Thymus (tissue), 11 donors: Measurements from ENCODE around the gene TGM2. TPM values are rescaled to one million over a fixed set of nuclear protein-coding genes. Genes with fewer than 3 reads are reported as not detected.

Experiments used
- DNase-seq, 9 donors: peaks; one replicate each; pipeline ENCODE4 v3.0.0-alpha.2; 2013; ENCODE audit warnings: low spot score in 9 of 9, low read depth in 6 of 9, missing footprints in 1 of 9
- H3K27ac ChIP-seq, 2 donors: one replicate each; pipeline ENCODE4 v1.5.1; 2013; ENCODE audit warnings: control low read depth in 1 of 2, low read depth in 1 of 2, low read length in 1 of 2, mild to moderate bottlenecking in 1 of 2, moderate library complexity in 1 of 2
- H3K27me3 ChIP-seq, 2 donors: one replicate each; pipeline ENCODE4 v1.5.1; 2013; ENCODE audit warnings: low read length in 1 of 2; ENCODE audit not compliant: control insufficient read depth in 2 of 2, insufficient read depth in 1 of 2
- H3K36me3 ChIP-seq, 2 donors: one replicate each; pipeline ENCODE4 v1.5.1; 2013; ENCODE audit warnings: low read length in 1 of 2, mild to moderate bottlenecking in 1 of 2, moderate library complexity in 1 of 2; ENCODE audit not compliant: control insufficient read depth in 2 of 2, insufficient read depth in 2 of 2
- H3K4me1 ChIP-seq, 2 donors: one replicate each; pipeline ENCODE4 v1.5.1; 2013; ENCODE audit warnings: low read length in 2 of 2; ENCODE audit not compliant: control insufficient read depth in 2 of 2, insufficient read depth in 2 of 2
- H3K4me3 ChIP-seq, 2 donors: one replicate each; pipeline ENCODE4 v1.5.1; 2013; ENCODE audit warnings: low read length in 2 of 2, control low read depth in 1 of 2, mild to moderate bottlenecking in 1 of 2
- H3K9me3 ChIP-seq, 2 donors: one replicate each; pipeline ENCODE4 v1.5.1; 2013; ENCODE audit warnings: low read length in 1 of 2, mild to moderate bottlenecking in 1 of 2; ENCODE audit not compliant: control insufficient read depth in 2 of 2, insufficient read depth in 1 of 2
- WGBS: extraction: QIAGEN DNeasy Blood & Tissue Kit; methylation state at CpG from one replicate; pipeline ENCODE4 v1.1.7; 2013; 5-methylcytosine and 5-hydroxymethylcytosine counted together
- polyA plus RNA-seq: library from polyadenylated mRNA; stranded (reverse); fragments of 200-250 nt; gene quantifications from one replicate; pipeline ENCODE4 v1.2.3, GENCODE V29; 2013
- total RNA-seq: library from RNA; stranded (reverse); fragments of 120-200 nt; gene quantifications from one replicate; pipeline ENCODE4 v1.2.4, GENCODE V29; 2013
- donor health status: healthy.

The TGM2 gene
- total and polyA plus RNA-seq, 2 donors = 9.3 to 47.2 TPM

DNA sequence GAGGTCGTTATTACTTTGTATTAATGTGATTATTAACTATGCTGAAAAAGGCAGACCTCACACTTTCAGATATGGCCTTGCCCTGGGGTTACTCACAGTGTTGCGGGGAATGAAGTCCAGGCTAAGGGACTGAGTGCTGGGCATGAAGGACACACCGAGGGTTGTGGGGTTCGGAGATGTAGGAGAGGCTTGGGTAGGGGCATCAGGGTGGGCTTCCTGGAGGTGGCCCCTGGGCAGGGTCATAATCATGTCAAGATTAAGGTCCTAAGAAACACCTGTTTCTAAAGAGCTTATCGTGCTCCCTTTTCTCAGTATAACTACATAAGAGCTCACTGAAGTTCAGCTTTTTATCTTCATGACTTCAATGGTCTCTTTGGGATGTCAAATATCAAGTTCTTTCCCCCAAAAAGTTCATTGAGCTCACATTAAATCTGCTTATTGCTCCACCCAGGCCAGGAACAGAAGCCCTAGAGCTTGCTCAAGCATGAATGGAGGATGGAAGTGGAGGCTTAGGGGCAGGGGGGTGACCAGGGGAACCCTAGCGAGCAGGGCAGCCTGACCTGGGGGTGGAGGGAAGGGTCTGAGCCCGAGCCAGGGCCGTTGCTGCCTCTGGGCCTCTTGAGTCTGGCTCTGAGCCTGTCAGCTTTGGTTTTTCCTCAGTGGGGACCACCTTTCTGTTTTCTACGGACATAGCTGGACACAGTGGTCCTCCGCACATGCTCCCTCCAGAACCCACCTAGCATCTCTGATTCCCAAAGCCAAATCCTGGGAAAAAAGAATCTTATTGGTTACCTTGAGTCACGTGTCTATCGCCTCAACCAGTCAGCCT lies 37.3 kb upstream of the TGM2 start:
- no peaks in the 10 kb centered on the region for H3K9me3 ChIP-seq
- no peaks in the 10 kb centered on the region for H3K27me3 ChIP-seq
- DNase-seq = no peak
- H3K4me3 ChIP-seq = no peak overlapping the region
- no peaks in the 10 kb centered on the region for H3K36me3 ChIP-seq
- WGBS = 93% methylated on average over 12 of the region's 12 CpGs
- no peak overlapping the region for H3K27ac ChIP-seq
- no peaks in the 10 kb centered on the region for H3K4me1 ChIP-seq

DNA sequence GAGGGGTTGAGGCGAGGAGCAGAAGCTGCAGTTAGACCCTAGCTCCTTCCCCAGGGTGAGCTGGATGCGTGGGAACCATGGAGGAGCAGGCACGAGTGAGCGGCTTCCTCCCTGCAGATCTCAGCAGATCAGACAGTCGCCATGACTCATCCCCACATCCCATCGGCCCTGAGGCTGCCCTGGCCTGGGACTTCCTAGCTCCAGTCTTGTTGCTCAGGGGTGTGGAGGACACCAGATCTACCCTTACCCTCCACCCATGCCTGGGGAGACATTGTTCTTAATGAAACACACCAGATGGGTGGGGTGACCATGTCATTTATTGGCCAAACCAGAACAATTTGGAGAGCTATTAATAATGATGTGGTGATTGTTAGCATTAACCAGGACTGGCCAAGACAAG lies 36.3 kb upstream of the TGM2 start:
- 91% methylated on average over 6 of the region's 6 CpGs for WGBS
- H3K9me3 ChIP-seq = no peaks in the 10 kb centered on the region
- no peaks in the 10 kb centered on the region for H3K36me3 ChIP-seq
- no peak overlapping the region for H3K4me3 ChIP-seq
- no peak for DNase-seq
- no peak overlapping the region for H3K27ac ChIP-seq
- H3K4me1 ChIP-seq = no peaks in the 10 kb centered on the region
- no peaks in the 10 kb centered on the region for H3K27me3 ChIP-seq

DNA sequence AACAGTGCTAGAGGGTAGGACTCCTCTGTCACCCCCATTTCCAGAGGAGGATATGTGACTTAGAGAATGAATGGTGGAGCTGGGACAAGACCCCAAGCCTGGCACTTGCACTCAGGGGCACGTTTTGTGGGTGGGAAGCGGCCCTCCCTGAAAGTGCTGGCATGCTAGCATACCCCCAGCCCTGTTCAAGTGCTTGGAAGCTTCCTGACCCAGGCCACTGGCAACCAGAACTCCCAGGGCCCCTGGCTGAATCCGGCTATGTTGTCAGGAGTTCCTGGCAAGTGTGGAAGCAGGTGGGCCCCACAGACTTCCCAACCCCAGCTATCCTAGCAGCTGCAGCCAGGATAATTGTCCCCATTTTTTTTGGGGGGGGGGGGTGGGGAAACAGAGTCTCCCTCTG lies 35.6 kb upstream of the TGM2 start:
- no peaks in the 10 kb centered on the region for H3K4me1 ChIP-seq
- H3K4me3 ChIP-seq = no peak overlapping the region
- H3K27ac ChIP-seq = no peak overlapping the region
- DNase-seq = no peak
- no peaks in the 10 kb centered on the region for H3K9me3 ChIP-seq
- no peaks in the 10 kb centered on the region for H3K27me3 ChIP-seq
- H3K36me3 ChIP-seq = no peaks in the 10 kb centered on the region
- 91% methylated on average over 3 of the region's 3 CpGs for WGBS

DNA sequence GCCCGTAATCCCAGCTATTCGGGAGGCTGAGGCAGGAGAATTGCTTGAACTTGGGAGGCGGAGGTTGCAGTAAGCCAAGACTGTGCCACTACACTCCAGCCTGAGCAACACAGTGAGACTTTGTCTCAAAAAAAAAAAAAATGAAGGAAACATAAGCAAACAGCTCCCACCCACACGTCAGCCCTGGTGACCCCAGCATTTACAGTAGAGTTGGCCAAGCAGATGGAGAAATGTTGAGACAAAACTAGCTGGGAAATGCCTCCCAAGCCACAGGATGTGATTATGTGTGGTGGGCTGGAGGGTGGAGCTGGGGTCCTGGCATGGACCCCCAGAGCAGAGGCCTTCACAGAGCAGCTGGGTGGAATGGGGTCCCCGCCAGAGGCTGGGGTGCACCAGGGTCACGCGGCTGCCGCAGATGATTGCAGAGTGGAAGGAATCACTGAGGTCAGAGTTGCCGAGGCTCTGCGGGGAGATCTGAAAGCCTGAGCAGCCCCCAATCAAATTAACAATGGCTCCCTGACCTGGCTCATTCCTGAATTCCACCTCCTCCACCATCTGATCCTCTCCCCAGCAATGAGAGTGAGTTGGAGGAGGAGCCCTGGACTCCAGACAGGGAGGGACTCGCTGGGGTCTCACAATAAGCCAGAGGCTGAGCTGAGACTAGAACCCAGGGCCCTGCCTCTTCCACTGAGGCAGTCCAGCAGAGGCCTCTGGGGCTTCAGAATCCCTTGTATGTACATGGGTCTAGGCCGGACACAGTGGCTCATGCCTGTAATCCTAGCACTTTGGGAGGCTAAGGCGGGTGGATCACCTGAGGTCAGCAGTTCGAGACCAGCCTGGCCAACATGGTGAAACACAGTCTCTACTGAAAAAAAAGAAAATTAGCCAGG lies 34.7 kb upstream of the TGM2 start:
- no peaks in the 10 kb centered on the region for H3K27me3 ChIP-seq
- DNase-seq = no peak
- no peaks in the 10 kb centered on the region for H3K36me3 ChIP-seq
- no peaks in the 10 kb centered on the region for H3K9me3 ChIP-seq
- 92% methylated on average over 14 of the region's 14 CpGs for WGBS
- no peak overlapping the region for H3K27ac ChIP-seq
- no peak overlapping the region for H3K4me3 ChIP-seq
- no peaks in the 10 kb centered on the region for H3K4me1 ChIP-seq

DNA sequence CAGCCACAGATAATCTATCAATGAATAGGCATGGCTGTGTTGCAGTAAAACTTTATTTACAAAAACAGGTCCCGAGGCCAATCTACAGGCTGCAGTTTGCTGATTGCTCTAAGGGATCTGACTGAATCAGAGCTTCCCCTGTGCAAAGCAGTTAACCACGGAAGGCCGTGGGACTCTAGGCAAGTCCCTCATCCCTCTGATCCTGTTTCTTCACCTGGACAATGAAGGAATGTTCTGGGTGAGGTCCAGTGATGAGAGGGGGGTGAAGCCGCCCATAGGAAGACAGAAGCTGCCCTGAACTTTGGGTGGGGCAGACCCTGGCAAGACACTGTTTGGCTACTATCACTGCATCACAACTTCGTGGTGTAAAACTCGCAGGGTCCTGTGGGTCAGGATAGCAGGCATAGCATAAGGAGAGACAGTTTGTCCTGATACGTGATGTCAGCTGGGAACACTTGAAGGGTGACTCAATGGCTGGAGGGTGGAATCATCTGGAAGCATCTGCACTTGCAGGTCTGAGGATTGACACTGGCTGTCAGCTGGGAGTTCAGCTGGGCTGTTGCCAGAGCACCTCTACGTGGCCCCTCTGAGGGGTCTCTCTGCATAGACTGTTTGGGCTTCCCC lies 33.3 kb upstream of the TGM2 start:
- 89% methylated on average over 8 of the region's 8 CpGs for WGBS
- H3K4me1 ChIP-seq = no peaks in the 10 kb centered on the region
- H3K27me3 ChIP-seq = no peaks in the 10 kb centered on the region
- H3K9me3 ChIP-seq = no peaks in the 10 kb centered on the region
- H3K27ac ChIP-seq = no peak overlapping the region
- no peaks in the 10 kb centered on the region for H3K36me3 ChIP-seq
- DNase-seq = no peak
- H3K4me3 ChIP-seq = no peak overlapping the region

DNA sequence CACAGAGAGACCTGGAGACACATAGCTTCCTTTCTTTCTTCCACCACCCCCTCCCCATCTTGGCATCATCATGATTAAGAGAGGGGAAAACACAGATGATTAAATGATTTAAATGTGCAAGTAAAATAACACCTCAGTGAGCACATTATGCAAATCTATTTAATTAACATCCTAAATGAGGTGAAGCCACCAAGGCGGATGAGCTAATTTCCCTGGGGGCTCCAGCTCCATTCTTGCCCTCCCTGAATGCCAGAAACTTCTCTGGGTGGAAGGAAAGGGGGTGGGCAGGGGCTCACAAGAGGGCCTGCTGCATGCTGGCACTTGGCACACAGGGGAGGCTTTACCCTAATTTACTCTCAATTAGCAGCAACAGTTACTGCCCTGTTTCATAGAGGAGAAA lies 32.5 kb upstream of the TGM2 start:
- H3K4me1 ChIP-seq = no peaks in the 10 kb centered on the region
- no peak overlapping the region for H3K4me3 ChIP-seq
- no peaks in the 10 kb centered on the region for H3K9me3 ChIP-seq
- WGBS = 100% methylated on average over 1 of the region's 1 CpG
- H3K36me3 ChIP-seq = no peaks in the 10 kb centered on the region
- no peak overlapping the region for H3K27ac ChIP-seq
- H3K27me3 ChIP-seq = no peaks in the 10 kb centered on the region
- no peak for DNase-seq

DNA sequence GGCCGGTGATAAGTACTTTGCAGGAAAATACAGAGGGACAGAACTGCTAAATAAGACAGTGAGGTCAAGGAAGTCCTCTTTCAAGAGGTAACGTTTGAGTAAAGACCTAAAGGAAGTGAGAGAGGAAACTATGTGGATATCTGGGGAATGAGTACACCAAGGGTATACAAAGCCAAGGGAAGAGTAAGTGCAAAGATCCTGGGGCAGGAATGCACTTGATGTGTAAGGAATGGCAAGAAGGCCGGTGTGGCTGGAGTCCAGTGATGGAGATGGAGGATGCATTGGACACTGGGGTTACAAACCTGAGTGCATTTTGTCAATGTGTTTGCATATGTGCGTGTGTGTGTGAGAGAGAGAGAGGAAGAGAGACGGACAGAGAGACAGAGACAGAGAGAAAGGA lies 32.1 kb upstream of the TGM2 start:
- H3K27ac ChIP-seq = no peak overlapping the region
- 80% methylated on average over 5 of the region's 5 CpGs for WGBS

DNA sequence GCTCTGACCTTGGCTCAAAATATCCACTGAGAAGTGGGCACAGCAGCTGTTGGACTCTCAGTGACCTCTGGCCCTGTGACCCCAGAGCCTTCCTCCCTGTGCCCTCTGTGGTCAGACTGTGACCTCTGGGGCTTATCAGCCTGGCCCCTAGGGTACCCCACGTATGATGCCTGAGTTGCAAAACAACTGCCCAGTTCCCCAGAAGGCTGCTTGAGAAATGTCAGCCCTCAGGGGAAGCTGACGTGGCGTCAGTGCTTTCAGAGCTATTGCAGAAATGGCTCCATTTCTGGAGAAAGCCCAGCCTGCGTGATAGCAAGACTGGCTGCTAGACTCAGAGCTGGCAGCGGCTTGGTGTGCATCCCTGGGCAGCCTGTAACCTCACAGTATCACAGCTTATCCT lies 31.5 kb upstream of the TGM2 start:
- H3K9me3 ChIP-seq = no peaks in the 10 kb centered on the region
- no peaks in the 10 kb centered on the region for H3K4me1 ChIP-seq
- no peak overlapping the region for H3K27ac ChIP-seq
- no peak overlapping the region for H3K4me3 ChIP-seq
- H3K27me3 ChIP-seq = no peaks in the 10 kb centered on the region
- DNase-seq = no peak
- no peaks in the 10 kb centered on the region for H3K36me3 ChIP-seq
- WGBS = 75% methylated on average over 5 of the region's 5 CpGs

More for the DNA sequence above, 32.1 kb upstream of the TGM2 start:
- H3K4me1 ChIP-seq = no peaks in the 10 kb centered on the region
- no peaks in the 10 kb centered on the region for H3K36me3 ChIP-seq
- no peak overlapping the region for H3K4me3 ChIP-seq
- H3K27me3 ChIP-seq = no peaks in the 10 kb centered on the region
- no peaks in the 10 kb centered on the region for H3K9me3 ChIP-seq
- DNase-seq = no peak

DNA sequence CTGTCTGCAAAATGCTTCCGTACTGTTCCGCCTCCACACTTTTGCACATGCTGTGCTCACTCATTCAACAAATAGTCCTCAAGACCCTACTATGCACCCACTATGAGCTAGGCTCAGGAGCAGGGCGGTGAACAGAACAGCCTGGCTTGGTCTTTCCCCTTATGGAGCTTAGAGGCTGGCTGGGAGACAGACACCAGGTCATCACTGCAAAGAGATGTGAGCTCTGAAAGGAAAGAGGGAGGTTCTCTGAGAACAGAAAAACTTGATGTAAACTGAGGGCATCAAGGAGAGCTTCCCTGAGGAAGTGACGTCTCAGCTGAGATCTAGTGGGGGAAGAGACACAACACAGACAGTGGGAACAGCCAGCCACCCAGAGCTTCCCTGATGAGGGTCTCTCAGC lies 31.0 kb upstream of the TGM2 start:
- no peak for DNase-seq
- no peaks in the 10 kb centered on the region for H3K36me3 ChIP-seq
- 94% methylated on average over 4 of the region's 4 CpGs for WGBS
- H3K4me3 ChIP-seq = no peak overlapping the region
- no peaks in the 10 kb centered on the region for H3K4me1 ChIP-seq
- no peaks in the 10 kb centered on the region for H3K27me3 ChIP-seq
- no peak overlapping the region for H3K27ac ChIP-seq
- no peaks in the 10 kb centered on the region for H3K9me3 ChIP-seq
